AG20443 (cell line): Measurements from ENCODE around the gene SCGN.
A peak's percentile ranks its signal among the peaks of the same experiment; 100 is the strongest.

Experiments
- DNase-seq: peaks from one replicate; pipeline ENCODE4 v3.0.0; 2012; ENCODE audit warnings: low spot score, mixed read lengths

The SCGN gene

DNA sequence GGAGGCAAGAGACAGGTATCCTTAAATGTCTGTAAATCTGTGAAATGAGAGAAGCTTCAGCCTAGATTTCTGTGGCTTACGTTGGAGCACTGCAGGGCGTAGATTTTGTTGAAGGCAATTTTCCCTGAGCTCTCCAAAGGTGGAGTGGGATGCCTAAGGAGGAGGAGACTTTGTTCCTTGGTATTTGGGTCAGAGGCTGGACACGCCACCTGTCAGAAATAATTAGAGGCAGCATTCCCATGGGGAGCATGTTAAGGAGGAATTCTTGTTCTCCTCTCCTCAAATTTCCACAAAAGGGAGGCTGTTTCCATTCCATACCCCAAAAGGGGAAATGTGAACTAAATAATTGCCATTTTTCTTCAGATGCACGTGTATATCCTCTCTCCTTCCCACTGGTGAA lies 11.1 kb upstream of the SCGN start:
- DNase-seq = no peak

DNA sequence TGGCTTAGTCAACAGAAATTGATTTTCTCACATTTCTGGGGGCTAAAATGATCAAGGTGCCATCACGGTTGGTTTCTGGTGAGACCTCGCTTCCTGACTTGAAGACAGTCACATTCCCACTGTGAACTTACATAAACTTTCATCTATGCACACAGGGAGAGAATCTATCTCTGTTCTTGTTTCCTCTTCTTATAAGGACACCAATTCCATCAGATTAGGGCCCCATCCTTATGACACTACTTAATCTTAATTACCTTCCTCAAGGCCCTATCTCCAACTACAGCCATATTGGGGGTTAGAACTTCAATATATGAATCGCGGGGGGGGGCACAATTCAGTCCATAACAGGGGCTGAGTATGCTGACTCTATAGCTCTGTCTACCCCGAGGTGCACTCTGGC lies 10.6 kb upstream of the SCGN start:
- DNase-seq = no peak

DNA sequence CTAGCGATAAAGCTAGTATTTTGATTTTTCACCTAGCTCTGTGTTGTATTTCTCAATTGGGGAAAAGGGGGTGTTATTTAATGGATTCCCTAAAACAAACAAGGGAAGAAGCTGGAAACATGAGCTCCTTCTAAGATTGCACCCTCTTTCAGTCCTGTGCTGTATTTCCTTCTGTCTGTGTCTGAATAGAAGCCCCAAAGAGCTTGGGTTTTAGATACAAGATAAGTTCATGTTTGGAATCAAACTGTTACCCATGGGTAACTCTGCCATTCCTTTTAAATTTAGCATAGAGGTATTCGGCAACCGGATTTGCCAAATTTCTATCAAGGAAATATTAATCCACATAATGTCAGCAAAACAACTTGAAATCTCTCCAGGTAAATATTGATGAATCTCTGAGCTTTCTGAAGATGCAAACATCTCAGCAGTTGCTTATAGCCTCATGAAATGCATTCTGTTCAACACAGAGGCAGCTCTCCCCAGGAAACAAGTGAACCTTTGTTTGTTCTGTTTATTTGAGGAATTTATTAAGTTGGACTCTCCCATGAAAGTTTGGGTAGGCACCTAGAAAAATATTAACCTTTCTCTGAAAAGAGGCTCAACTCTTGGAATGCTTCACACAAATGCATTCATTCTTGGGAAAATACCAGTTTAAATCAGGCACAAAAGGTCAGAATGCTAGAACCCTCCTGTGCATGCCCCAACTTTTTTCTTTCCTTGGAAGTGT lies 9.9 kb upstream of the SCGN start:
- no peak for DNase-seq

DNA sequence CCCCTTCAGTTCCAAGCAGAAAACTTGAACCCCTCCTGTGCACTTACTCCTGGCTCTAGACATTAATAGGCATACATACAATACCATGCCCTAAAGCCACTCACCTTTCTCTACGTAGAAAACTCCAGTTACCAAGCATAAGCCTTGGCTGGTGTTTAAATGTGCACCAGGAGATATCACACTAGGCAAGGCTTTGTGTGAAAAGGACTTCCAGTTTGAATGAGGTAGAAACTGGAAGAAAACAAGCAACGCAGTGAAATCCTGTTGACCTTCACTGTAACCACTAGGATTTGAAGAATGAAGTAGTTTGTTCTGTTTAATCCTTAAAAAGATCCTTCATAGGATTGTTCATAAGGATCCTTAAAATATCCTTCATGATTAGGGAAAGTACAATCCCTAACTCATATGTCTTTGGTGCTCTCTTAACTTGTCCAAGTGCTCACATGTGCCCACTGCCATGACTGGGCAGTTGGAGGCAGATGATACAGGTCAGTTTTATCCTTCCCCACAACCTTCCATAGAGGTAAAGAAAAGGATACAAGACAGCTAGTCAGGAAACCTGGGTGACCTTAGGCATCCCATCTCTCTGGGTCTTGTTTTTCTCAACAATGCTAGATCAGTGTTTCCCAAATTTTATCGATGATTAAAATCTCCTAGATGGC lies 9.2 kb upstream of the SCGN start:
- DNase-seq = no peak

DNA sequence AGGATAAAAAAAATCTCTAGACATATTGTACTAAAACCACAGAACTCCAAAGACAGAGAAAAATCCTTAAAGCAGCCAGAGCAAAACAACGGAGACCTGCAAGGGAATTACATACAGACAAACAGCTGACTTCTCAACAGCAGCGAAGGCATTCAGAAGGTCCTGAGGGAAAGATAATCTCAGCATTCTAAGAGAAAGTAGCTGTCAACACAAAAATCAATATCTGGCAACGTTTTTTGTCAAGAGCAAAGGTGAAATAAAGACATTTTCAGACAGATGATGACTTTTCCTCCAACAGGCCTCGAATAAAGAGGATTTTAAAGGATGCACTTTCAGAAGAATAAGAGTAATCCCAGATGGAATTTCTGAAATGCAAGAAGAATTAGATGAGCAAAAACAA lies 6.1 kb upstream of the SCGN start:
- no peak for DNase-seq

DNA sequence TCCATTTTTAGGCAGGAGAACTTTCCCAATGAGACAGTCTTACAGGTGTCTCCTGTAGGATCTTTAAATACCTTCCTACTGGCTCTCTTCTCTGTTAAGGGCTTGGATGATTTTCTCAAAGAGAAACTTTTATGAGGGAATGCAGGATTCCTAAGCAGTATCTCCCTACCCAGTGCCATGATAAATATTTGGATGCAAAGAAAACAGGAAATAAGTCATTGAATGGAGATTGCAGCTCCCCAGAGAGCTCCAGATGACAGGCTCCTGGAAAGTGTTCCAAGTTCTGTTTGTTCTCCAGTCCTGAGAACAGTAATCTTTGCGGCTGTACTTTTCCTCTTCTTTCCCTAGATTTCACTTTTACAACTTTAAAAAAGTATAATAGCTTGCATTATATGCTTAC lies 2.4 kb upstream of the SCGN start:
- no peak for DNase-seq

DNA sequence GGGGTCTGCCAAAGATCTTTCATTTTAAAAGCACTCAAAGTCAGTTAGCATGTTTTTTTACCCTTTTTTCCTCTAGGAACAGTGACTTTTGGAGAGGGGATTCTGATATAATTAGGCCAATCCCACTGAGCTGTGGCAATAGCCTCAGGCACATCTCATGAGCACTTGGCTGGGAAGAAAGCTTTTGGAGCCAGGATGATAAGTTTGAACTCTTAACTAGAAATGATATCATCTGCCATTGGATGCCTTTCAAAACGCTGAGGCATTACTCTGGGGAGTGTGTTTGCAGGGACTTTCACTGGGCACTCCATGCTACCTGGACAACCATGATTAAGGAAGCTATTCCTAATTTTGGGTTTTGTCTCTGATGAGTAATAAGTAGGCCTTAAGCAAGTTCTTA lies 3.7 kb downstream of the SCGN start:
- no peak for DNase-seq

DNA sequence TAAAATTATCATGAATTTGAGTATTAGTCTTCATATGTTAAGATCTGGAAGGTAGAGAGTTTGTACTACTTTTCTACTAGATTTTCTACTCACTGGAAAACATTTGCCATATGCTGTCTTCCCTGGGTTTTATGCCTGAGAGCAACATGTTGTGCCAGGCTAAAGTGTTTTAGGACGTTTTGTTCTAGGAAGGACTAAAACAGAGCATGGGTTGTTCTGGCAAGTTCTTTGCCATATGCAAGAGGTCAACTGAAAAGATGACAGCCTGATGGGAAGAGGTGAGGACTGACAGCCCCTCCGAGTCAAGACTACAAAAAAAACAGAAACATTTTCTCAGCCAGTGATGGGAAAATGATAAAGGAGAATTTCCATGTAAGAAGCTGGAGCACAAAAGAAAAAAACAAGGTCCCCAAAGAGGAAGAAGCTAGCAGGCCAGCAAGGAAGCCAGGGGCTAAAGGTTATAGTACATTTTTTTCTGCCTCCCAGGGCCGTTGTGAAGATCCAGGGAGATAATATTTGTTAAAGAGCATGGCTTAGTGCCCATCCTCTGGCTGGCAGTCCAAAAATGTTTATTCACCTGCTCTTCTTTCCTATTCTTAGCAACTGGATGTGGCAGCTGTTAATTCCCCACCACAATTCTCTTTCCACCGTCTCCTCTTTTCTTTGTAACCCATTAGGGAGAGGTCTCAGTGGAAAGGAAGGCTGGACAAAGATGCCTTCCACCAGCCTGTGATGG lies 7.8 kb downstream of the SCGN start:
- DNase-seq = no peak

DNA sequence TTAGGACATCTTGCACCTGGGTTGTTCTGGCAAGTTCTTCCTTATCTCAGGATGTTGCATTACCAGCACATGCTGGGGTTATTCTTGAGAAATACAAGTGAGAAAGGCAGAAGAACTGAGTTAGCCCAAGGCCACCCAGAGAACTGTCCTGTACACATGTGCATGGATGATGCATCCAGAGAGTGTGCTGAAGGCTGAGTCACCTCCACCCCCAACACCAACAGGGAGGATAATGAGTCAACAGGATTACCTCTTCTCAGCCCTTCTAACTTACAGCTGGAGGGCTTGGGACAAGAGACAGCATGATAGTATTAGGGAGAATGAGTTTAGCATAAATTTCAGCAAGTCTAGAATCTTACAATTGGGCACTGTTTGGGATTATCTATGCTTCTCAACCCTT lies 8.5 kb downstream of the SCGN start:
- peak; percentile 42 for DNase-seq

DNA sequence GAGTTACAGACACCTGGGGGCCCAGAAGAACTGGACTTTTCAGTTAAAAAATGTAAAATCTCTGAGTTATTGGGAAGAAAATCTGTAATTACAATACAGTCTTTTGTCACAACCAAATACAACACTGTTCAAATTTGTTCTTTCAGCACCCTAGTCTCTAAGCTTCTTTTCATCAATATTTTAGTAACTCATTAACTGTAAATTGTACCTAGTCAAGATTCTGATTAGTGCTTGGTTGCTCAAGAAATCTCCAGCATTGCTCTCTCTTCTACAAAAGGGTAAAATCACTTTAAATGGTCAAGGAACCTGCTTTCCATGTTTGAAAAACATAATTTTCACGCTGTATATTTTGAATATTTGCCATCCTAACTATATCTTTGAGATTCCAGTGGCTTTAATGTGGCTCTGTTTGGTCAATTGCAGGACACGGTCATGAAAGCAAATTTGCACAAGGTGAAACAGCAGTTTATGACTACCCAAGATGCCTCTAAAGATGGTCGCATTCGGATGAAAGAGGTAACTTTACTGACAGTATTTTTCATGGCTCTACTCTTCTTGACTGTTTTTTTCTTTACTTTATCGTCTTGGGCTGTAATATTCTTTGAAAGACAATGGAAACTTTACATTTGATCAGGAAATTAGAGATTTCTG lies 9.2 kb downstream of the SCGN start:
- DNase-seq = no peak

DNA sequence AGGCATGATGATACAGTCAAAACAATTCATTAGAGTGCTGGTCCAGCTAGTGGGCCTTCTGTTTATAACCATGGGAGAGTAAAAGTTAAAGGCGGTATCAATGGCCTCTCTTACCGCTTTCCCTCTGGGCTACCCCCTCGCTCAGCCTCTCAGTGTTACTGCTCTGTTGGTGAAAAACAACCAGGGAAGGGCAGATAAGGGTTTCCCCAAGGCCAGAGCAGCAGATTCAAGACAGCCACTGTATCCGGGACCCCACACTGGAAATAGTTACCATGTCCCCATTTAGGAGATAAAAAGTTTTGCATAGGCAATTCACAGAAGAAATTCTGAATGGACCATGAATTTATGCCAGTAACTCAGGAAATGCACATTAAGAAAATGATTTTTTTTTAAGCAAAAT lies 13.4 kb downstream of the SCGN start:
- DNase-seq = no peak

DNA sequence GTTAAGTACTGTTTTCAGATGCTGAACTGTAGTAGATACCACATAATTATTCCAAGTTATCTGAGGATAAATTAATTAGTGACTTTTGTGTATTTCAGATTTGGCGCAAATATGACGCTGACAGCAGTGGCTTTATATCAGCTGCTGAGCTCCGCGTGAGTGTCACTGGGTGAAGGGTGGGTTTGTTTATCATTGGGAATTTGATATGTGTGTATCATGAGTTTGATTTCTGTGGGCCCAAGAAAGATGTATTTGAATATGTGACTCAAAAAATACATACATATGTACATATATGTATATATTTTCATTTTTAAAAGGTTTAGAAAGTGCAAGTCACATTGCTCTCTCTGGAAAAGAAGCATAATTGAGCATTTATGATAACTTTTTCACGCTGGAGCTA lies 17.4 kb downstream of the SCGN start:
- DNase-seq = no peak

DNA sequence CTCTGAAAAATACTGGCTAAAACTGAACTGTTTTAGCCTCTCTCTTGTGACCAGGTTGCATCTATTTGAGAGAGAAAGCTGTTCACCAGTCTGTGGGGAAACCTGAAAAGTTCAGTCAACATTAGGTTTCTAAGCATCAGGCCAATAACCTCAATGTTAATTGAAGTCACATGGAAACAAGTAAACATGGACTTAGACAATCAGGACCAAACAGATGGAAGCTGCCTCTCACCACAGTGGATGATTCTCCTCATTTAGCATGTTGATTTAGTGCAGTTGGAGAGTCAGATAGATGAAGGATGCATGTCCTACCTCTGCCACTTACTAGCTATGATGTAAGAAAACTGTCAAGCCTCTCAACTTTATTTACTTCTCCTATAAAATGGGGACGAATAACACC lies 18.2 kb downstream of the SCGN start:
- no peak for DNase-seq

DNA sequence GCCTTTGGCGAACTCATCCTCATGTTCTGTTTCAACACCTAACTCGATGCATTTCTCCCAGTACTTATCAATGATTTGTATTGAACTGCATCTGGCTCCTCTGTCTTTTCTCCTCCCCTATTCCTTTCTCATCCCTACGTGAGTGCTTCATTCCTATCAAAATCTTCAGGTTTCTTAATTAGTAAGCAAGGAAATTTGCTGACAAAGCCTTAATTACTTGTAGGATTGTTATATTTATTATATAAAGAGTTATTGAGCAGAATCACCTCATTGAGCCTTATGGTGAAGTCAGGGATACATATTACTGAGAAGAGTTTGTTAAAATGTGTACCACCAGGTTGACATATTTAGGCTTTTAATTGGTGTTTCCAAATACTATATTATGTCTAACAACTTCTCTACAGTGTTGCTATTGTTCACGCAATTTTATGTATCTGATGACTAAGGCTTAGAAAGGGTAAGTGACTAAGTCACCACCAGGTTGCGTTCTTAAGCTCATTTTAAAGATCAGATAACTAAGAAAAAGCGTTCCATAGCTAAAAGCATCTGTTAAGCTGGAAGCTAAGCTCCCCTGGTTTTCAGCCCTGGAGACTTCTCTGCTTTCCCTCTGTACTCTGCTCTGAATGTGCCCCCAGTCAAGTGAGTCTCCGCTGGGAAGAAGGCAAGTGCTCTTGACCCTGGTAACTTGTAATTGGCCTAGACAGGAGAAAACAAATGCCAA lies 18.9 kb downstream of the SCGN start:
- no peak for DNase-seq

DNA sequence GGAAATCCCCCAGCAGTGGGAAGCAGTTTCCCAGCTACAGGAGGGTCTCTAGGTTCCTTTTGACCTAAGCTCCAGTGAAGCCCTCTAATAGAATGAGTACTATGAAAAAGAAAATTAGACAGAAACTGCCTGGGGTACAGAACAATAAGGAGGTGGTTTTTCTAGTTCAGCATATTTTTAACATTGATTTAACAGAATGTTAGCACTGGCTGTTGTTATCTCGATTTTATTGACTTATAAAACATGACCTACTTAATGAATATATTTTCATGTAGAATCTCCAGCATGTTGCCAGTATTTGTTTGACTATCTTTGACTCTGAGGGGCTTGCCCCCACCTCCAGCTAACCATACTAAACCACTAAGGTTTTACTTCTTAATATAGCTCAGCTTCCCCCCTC lies 19.6 kb downstream of the SCGN start:
- DNase-seq = no peak

DNA sequence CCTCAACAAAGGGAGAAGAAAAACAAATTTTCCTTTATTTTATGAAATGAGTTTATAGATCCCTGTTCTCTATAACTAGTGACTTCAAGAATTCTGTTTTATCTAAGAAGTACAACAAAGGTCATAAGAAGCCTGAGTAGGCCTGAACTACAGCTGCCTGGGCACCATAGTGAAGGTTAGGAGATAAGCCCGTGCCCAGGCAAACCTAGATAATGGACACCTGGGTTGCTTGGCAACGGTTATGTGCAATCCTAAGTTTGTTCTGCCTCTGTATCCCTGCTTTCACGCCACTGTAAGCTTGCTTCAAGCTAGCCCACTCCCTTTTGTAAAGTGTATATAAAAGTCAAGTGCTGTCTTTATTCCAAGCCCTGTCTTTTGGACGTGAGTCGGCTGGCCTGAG lies 23.2 kb downstream of the SCGN start:
- no peak for DNase-seq

DNA sequence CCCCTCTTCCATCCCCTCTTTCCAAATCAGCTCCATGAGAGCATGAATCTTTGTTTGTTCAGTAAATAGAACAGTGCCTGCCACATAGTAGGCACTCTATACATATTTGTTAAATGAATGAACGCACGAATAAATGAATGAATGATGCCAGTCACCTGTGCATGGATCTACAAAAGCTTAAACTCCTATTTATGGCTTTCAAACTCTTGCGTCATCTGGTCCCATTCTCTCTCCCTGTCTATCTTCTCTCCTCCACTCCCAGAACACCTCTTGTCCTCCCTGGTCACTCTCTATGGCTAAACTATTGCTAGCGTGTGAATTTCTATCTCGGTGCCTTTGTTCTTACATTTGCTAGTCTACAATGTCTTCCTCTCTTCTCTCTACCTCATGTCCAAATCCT lies 24.8 kb downstream of the SCGN start:
- DNase-seq = no peak

DNA sequence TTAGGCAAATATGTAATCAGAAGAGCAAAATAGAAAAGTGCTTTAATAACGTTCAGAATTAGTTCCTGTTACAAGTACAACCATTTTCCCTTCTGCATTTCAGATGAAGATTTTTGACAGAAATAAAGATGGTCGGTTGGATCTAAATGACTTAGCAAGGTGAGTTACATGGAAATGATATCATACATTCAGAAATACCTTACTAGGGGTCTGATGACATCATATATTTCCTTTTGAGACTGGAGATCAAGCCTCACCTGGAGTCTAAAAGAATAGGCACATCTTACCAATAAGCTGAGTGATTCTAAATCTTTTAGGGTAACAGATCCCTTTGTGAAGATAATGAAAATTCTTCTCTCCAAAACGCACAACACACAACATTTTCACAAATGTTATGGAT lies 29.8 kb downstream of the SCGN start:
- DNase-seq = no peak

DNA sequence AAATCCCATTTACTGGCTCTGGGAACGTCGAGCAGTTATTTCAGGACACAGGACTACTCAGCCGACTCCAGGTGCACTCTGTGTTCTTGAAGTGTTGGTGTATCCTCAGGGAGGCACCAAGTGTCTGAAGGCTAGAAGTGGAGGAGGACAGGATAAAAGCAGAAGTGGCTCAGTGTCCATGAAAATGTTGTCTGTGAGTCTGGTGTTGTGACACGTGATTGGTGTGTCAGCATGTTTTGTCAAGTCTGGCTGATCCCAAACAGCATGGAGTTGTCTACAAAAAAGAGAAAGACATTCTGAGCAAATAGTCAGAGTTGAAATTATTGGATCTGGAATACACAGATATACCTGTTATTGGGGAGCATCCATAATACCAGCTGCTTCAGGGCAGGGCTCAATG lies 30.3 kb downstream of the SCGN start:
- DNase-seq = no peak

DNA sequence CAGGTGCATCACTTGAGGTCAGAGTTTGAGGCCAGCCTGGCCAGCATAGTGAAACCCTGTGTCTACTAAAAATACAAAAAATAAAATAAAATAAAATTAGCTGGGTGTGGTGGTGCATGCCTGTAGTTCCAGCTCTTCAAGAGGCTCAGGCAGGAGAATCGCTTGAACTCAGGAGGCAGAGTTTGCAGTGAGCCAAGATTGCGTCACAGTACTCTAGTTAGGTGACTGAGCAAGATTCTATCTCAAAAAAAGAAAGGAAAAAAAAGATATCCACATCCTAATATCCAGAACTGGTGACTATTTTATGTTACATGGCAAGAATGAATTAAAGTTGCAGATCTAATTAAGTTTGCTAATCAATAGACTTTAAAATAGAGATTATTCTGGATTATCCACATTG lies 32.5 kb downstream of the SCGN start:
- DNase-seq = no peak

DNA sequence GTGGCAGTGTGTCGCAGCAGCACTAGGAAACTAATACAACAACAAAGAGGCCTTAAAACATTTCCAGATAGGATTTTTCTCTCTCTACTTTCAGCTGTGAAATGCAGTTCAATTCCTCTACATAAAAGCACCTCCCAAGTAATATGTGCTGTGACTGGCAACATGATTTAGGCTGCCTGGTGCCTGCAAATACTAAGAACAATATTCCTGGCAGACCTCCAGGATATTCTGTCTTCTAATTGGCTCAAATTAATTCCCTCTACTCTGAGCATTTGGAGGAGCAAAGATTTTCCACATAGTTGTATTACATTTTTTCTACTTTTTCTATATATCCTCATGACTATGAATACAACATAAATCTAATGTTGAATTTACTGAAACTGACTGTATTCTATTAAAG lies 33.2 kb downstream of the SCGN start:
- DNase-seq = no peak

DNA sequence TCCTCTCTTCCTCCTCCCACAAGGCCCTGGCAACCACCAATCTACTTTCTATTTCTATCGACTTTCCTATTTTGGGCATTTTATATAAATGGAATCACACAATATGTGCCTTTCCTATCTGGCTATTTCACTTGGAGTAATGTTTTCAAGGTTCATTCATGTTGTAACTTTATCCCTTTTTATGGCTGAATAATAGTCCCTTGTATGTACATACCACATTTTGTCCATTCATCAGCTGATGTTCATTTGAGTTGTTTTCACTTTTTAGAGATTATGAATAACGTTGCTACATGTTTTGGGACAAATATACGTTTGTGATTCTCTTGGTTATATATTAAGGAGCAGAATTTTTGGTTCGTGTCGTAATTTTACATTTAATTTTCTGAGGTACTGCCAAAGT lies 33.9 kb downstream of the SCGN start:
- DNase-seq = no peak
